Neuronal stem cell (in vitro differentiated cells): ENCODE data around the gene PAF1.

Source experiments
- DNase-seq: peaks from one replicate; pipeline ENCODE4 v3.0.0-alpha.2; 2013; ENCODE audit warnings: low spot score
- H2AFZ ChIP-seq: one replicate; pipeline ENCODE4 v1.6.1; 2013; ENCODE audit warnings: mild to moderate bottlenecking, low read length, inconsistent platforms
- H2AK5ac ChIP-seq: 2 replicates; pipeline ENCODE4 v1.6.1; 2013; ENCODE audit warnings: low read depth, mild to moderate bottlenecking, inconsistent platforms, low read length, moderate library complexity, mixed read lengths
- H2BK120ac ChIP-seq: 2 replicates; pipeline ENCODE4 v1.6.1; 2013; ENCODE audit warnings: low read depth, mild to moderate bottlenecking, inconsistent platforms, low read length, moderate library complexity, mixed read lengths
- H2BK12ac ChIP-seq: one replicate; pipeline ENCODE4 v1.6.1; 2013; ENCODE audit warnings: low read length, inconsistent platforms
- H2BK15ac ChIP-seq: 2 replicates; pipeline ENCODE4 v1.6.1; 2013; ENCODE audit warnings: mild to moderate bottlenecking, low read length, inconsistent platforms, mixed read lengths
- H2BK5ac ChIP-seq: one replicate; pipeline ENCODE4 v1.6.1; 2013; ENCODE audit warnings: inconsistent platforms, mild to moderate bottlenecking, low read length, moderate library complexity
- H3K14ac ChIP-seq: one replicate; pipeline ENCODE4 v1.6.1; 2013; ENCODE audit warnings: low read length, inconsistent platforms
- H3K18ac ChIP-seq: 2 replicates; pipeline ENCODE4 v1.6.1; 2013; ENCODE audit warnings: low read length, inconsistent platforms
- H3K23ac ChIP-seq: 2 replicates; pipeline ENCODE4 v1.6.1; 2013; ENCODE audit warnings: low read depth, mild to moderate bottlenecking, mixed read lengths, low read length, inconsistent platforms; ENCODE audit not compliant: poor library complexity
- H3K27ac ChIP-seq: replicated peaks from 3 replicates; pipeline ENCODE4 v1.5.1; 2013; ENCODE audit warnings: low read length, inconsistent platforms
- H3K27me3 ChIP-seq, 3 experiments: 2 replicates each; pipeline ENCODE4 v1.6.1; 2013; ENCODE audit warnings: low read length in 3 of 3, mild to moderate bottlenecking in 2 of 3, inconsistent platforms in 1 of 3, low read depth in 1 of 3, mixed read lengths in 1 of 3, moderate library complexity in 1 of 3; ENCODE audit not compliant: control insufficient read depth in 3 of 3, insufficient read depth in 3 of 3
- H3K36me3 ChIP-seq, 2 donors: replicated peaks in 1 of 2; 2 replicates each; pipeline ENCODE4 v1.6.1; 2013; ENCODE audit warnings: low read length in 2 of 2; ENCODE audit not compliant: control insufficient read depth in 2 of 2, insufficient read depth in 2 of 2
- H3K4ac ChIP-seq: 2 replicates; pipeline ENCODE4 v1.6.1; 2013; ENCODE audit warnings: inconsistent platforms, mild to moderate bottlenecking, low read length, moderate library complexity
- H3K4me1 ChIP-seq, 2 donors: 1 replicate in 1 of 2; 2 replicates in 1 of 2; pipeline ENCODE4 v1.6.1; 2013; ENCODE audit warnings: low read length in 2 of 2, low read depth in 1 of 2; ENCODE audit not compliant: control insufficient read depth in 2 of 2, insufficient read depth in 1 of 2
- H3K4me2 ChIP-seq: one replicate; pipeline ENCODE4 v1.6.1; 2013; ENCODE audit warnings: mild to moderate bottlenecking, low read length, inconsistent platforms; ENCODE audit not compliant: insufficient read depth, poor library complexity, severe bottlenecking
- H3K4me3 ChIP-seq, 2 donors: 2 replicates each; pipeline ENCODE4 v1.5.1; 2013; ENCODE audit warnings: low read length in 2 of 2, mild to moderate bottlenecking in 2 of 2, inconsistent platforms in 1 of 2, moderate library complexity in 1 of 2
- H3K79me1 ChIP-seq: one replicate; pipeline ENCODE4 v1.6.1; 2013; ENCODE audit warnings: low read depth, mild to moderate bottlenecking, inconsistent platforms, low read length, moderate library complexity
- H3K9ac ChIP-seq: one replicate; pipeline ENCODE4 v1.6.1; 2013; ENCODE audit warnings: mild to moderate bottlenecking, low read depth, low read length, inconsistent platforms; ENCODE audit not compliant: poor library complexity
- H3K9me3 ChIP-seq, 2 donors: replicated peaks in 1 of 2; 2 replicates each; pipeline versions ENCODE3 to v1.6.1; 2013; ENCODE audit warnings: low read length in 2 of 2, mild to moderate bottlenecking in 2 of 2, inconsistent platforms in 1 of 2, low read depth in 1 of 2, mixed read lengths in 1 of 2, moderate library complexity in 1 of 2; ENCODE audit not compliant: control insufficient read depth in 2 of 2, insufficient read depth in 1 of 2
- H4K8ac ChIP-seq: one replicate; pipeline ENCODE4 v1.6.1; 2013; ENCODE audit warnings: low read depth, mild to moderate bottlenecking, inconsistent platforms, low read length, moderate library complexity
- H4K91ac ChIP-seq: one replicate; pipeline ENCODE4 v1.6.1; 2013; ENCODE audit warnings: low read length, low read depth, mild to moderate bottlenecking, inconsistent platforms; ENCODE audit not compliant: poor library complexity
- WGBS, 2 donors: extraction: QIAGEN DNeasy Blood & Tissue Kit; methylation state at CpG; one replicate each; pipeline ENCODE4 v1.1.7; 2013; ENCODE audit warnings: missing lambda C conversion rate in 2 of 2, mixed read lengths in 1 of 2; ENCODE audit not compliant: insufficient read length in 2 of 2, insufficient replicate concordance in 1 of 2; ENCODE audit errors: extremely low coverage in 2 of 2; 5-methylcytosine and 5-hydroxymethylcytosine counted together

The PAF1 gene

GRCh38 chr19:39413272-39413910 lies 22.5 kb upstream of the PAF1 start:
- H3K27ac ChIP-seq, result peak overlapping the region; percentile 95
- H3K23ac ChIP-seq, result peak overlapping the region; percentile 96
- H3K36me3 ChIP-seq, result peaks cover 25 to 42% of the 10 kb centered on the region in 2 donors
- no peak overlapping the region for H2BK12ac ChIP-seq
- H2BK15ac ChIP-seq, result peak overlapping the region; percentile 99
- no peak overlapping the region for H4K8ac ChIP-seq
- no peak for DNase-seq
- H2BK5ac ChIP-seq, result peak overlapping the region; percentile 98
- no CpG with 5 or more reads among the region's 54 CpGs for WGBS, 2 donors
- peaks cover 28 to 35% of the 10 kb centered on the region in 2 donors for H3K4me1 ChIP-seq
- H2BK120ac ChIP-seq, result peak overlapping the region; percentile 93
- H3K9me3 ChIP-seq, result no peaks in the 10 kb centered on the region
- H3K4ac ChIP-seq, result peak overlapping the region; percentile 32
- peak overlapping the region; percentile 83 for H3K14ac ChIP-seq
- peak overlapping the region; percentile 100 for H2AK5ac ChIP-seq
- H3K4me3 ChIP-seq, result peak overlapping the region; percentile 95
- H3K27me3 ChIP-seq, result peaks cover 0 to 6% (median 0%) of the 10 kb centered on the region in 3 experiments
- H3K4me2 ChIP-seq, result peak overlapping the region; percentile 87
- H2AFZ ChIP-seq, result peak overlapping the region; percentile 94
- H3K18ac ChIP-seq, result peak overlapping the region; percentile 99
- H3K79me1 ChIP-seq, result peaks cover 16% of the 10 kb centered on the region
- H4K91ac ChIP-seq, result no peak overlapping the region
- peak overlapping the region; percentile 93 for H3K9ac ChIP-seq

- peaks cover 29 to 35% of the 10 kb centered on the region in 2 donors for H3K4me1 ChIP-seq
Observed at GRCh38 chr19:39412867-39413271, 22.0 kb upstream of the PAF1 start.

GRCh38 chr19:39412100-39412866 lies 21.4 kb upstream of the PAF1 start, which contains the start of gene PLEKHG2:
Gene PLEKHG2, plus strand, starts transcription at chr19:39412669. Its CDS starts 1,418 bp downstream, at chr19:39414087.
- peak within 1 kb of the TSS; percentile 87 for H3K4me2 ChIP-seq
- H2BK5ac ChIP-seq, result peak within 1 kb of the TSS; percentile 98
- H3K79me1 ChIP-seq, result peaks cover 15% of the 10 kb centered on the region
- H3K18ac ChIP-seq, result peak within 1 kb of the TSS; percentile 99
- H2BK15ac ChIP-seq, result peak within 1 kb of the TSS; percentile 99
- peak within 1 kb of the TSS; percentile 32 for H3K4ac ChIP-seq
- peaks cover 0 to 17% (median 0%) of the 10 kb centered on the region in 3 experiments for H3K27me3 ChIP-seq
- WGBS, 2 donors, result no CpG with 5 or more reads among the region's 60 CpGs
- H2AFZ ChIP-seq, result peak within 1 kb of the TSS; percentile 94
- peak within 1 kb of the TSS; percentile 95 for H3K4me3 ChIP-seq
- H3K9ac ChIP-seq, result peak within 1 kb of the TSS; percentile 93
- H3K14ac ChIP-seq, result peak within 1 kb of the TSS; percentile 83
- H2BK12ac ChIP-seq, result peak within 1 kb of the TSS; percentile 94
- H3K36me3 ChIP-seq, result peaks cover 17 to 36% of the 10 kb centered on the region in 2 donors
- peaks cover 32 to 36% of the 10 kb centered on the region in 2 donors for H3K4me1 ChIP-seq
- H4K8ac ChIP-seq, result no peak within 1 kb of the TSS
- H4K91ac ChIP-seq, result peak within 1 kb of the TSS; percentile 88
- no peaks in the 10 kb centered on the region for H3K9me3 ChIP-seq
- peak; percentile 100 for DNase-seq
- peak within 1 kb of the TSS; percentile 95 for H3K27ac ChIP-seq
- H2AK5ac ChIP-seq, result peak within 1 kb of the TSS; percentile 100
- peak within 1 kb of the TSS; percentile 96 for H3K23ac ChIP-seq
- peak within 1 kb of the TSS; percentile 93 for H2BK120ac ChIP-seq

More at GRCh38 chr19:39412867-39413271, 22.0 kb upstream of the PAF1 start:
- peak overlapping the region; percentile 85 for H3K4me2 ChIP-seq
- H2BK120ac ChIP-seq, result peak overlapping the region; percentile 93
- no CpG with 5 or more reads among the region's 24 CpGs for WGBS, 2 donors
- peak overlapping the region; percentile 95 for H3K4me3 ChIP-seq
- H4K8ac ChIP-seq, result no peak overlapping the region
- H3K14ac ChIP-seq, result peak overlapping the region; percentile 83
- H2AK5ac ChIP-seq, result peak overlapping the region; percentile 100
- H3K9me3 ChIP-seq, result no peaks in the 10 kb centered on the region
- H3K27ac ChIP-seq, result peak overlapping the region; percentile 95
- H2BK5ac ChIP-seq, result peak overlapping the region; percentile 98
- peak overlapping the region; percentile 93 for H3K9ac ChIP-seq
- H2BK12ac ChIP-seq, result peak overlapping the region; percentile 94
- H2AFZ ChIP-seq, result peak overlapping the region; percentile 94
- peak overlapping the region; percentile 99 for H2BK15ac ChIP-seq
- H3K18ac ChIP-seq, result peak overlapping the region; percentile 99
- H3K27me3 ChIP-seq, result peaks cover 0 to 11% (median 0%) of the 10 kb centered on the region in 3 experiments
- H4K91ac ChIP-seq, result peak overlapping the region; percentile 88
- H3K4ac ChIP-seq, result peak overlapping the region; percentile 32
- DNase-seq, result no peak
- H3K23ac ChIP-seq, result peak overlapping the region; percentile 96
- H3K36me3 ChIP-seq, result peaks cover 22 to 42% of the 10 kb centered on the region in 2 donors
- H3K79me1 ChIP-seq, result peaks cover 16% of the 10 kb centered on the region

- no peak overlapping the region for H3K23ac ChIP-seq
- H3K36me3 ChIP-seq, result peaks cover 15 to 31% of the 10 kb centered on the region in 2 donors
- H3K27me3 ChIP-seq, result peaks cover 0 to 22% (median 0%) of the 10 kb centered on the region in 3 experiments
- no peak overlapping the region for H3K27ac ChIP-seq
- no peak overlapping the region for H3K4ac ChIP-seq
- no peak overlapping the region for H2AK5ac ChIP-seq
- H3K18ac ChIP-seq, result no peak overlapping the region
- DNase-seq, result peak; percentile 89
- H4K8ac ChIP-seq, result no peak overlapping the region
- no peaks in the 10 kb centered on the region for H3K9me3 ChIP-seq
- H4K91ac ChIP-seq, result no peak overlapping the region
- H3K4me1 ChIP-seq, result peaks cover 32 to 37% of the 10 kb centered on the region in 2 donors
- H2AFZ ChIP-seq, result no peak overlapping the region
- no peak overlapping the region for H2BK120ac ChIP-seq
- no peak overlapping the region for H2BK15ac ChIP-seq
- WGBS, 2 donors, result no CpG with 5 or more reads among the region's 7 CpGs
- H3K4me2 ChIP-seq, result no peak overlapping the region
- no peak overlapping the region for H3K14ac ChIP-seq
- H3K4me3 ChIP-seq, result peak overlapping the region; percentile 62 to 95
- H2BK12ac ChIP-seq, result no peak overlapping the region
- H3K9ac ChIP-seq, result no peak overlapping the region
- no peak overlapping the region for H2BK5ac ChIP-seq
- H3K79me1 ChIP-seq, result peaks cover 15% of the 10 kb centered on the region
Observed at GRCh38 chr19:39411832-39412099, 20.9 kb upstream of the PAF1 start.
